Nucleus accumbens (tissue), 56 donors: ENCODE results near the gene GSX2.

ENCODE experiments used
- DNase-seq, 56 donors: peaks; one replicate each; lab custom pipeline; 2025; lab: John Stamatoyannopoulos, UW

The GSX2 gene

GRCh38 chr4:54074381-54074780 is 25.6 kb upstream of the GSX2 start:
- DNase-seq, result no peak

GRCh38 chr4:54076673-54077072 is 23.3 kb upstream of the GSX2 start:
- no peak for DNase-seq

- DNase-seq, result no peak
These were observed 22.2 kb upstream of the GSX2 start for GRCh38 chr4:54077812-54078211.

GRCh38 chr4:54082168-54082567 is 17.8 kb upstream of the GSX2 start:
- DNase-seq, result peak in 1 of 56 donors; percentile 10

GRCh38 chr4:54085284-54085683 is 14.7 kb upstream of the GSX2 start:
- DNase-seq, result peak in 49 of 56 donors; percentile 12 to 92 (median 56)

GRCh38 chr4:54089875-54090274 is 10.1 kb upstream of the GSX2 start:
- no peak for DNase-seq

- no peak for DNase-seq
These were observed 9.6 kb upstream of the GSX2 start for GRCh38 chr4:54090404-54090803.

- DNase-seq, result peak in 10 of 56 donors; percentile 2 to 42 (median 16)
These were observed 8.9 kb upstream of the GSX2 start for GRCh38 chr4:54090804-54091623.

GRCh38 chr4:54091637-54092404 is 8.1 kb upstream of the GSX2 start:
- DNase-seq, result peak in 53 of 56 donors; percentile 23 to 91 (median 67)

GRCh38 chr4:54092405-54093323 is 7.3 kb upstream of the GSX2 start:
- no peak for DNase-seq

- no peak for DNase-seq
These were observed 6.4 kb upstream of the GSX2 start for GRCh38 chr4:54093324-54094240.

- DNase-seq, result no peak
These were observed 5.5 kb upstream of the GSX2 start for GRCh38 chr4:54094451-54094850.

- DNase-seq, result peak in 1 of 56 donors; percentile 10
These were observed 4.7 kb upstream of the GSX2 start for GRCh38 chr4:54095110-54095825.

- peak in 1 of 56 donors; percentile 13 for DNase-seq
These were observed 3.5 kb upstream of the GSX2 start for GRCh38 chr4:54096295-54096962.

GRCh38 chr4:54097152-54097551 is 2.8 kb upstream of the GSX2 start:
- no peak for DNase-seq

- no peak for DNase-seq
These were observed 1.6 kb upstream of the GSX2 start for GRCh38 chr4:54098375-54098774.

GRCh38 chr4:54099287-54099747 is 646 bp upstream of the GSX2 start:
- no peak for DNase-seq

- DNase-seq, result no peak
These were observed 729 bp downstream of the GSX2 start for GRCh38 chr4:54100595-54101189.
